HG03108 (cell line): ENCODE results near the gene NEMF.
A peak's percentile ranks its signal among the peaks of the same experiment; 100 is the strongest.
"Not testable (repeated sequence)": the region's sequence is repeated elsewhere in the genome, so short reads cannot be mapped to it uniquely, and the experiment has no call there.

Experiments used
- ATAC-seq: cut with Tn5 transposase; IDR thresholded peaks from one replicate; pipeline ENCODE4 v1.9.1; 2021; ENCODE audit warnings: moderate library complexity; ENCODE audit not compliant: unreplicated experiment

The NEMF gene

GRCh38 chr14:49816844-49817243 is 35.7 kb downstream of the NEMF start:
- no peak for ATAC-seq

GRCh38 chr14:49816118-49816517 is 36.5 kb downstream of the NEMF start:
- not testable (repeated sequence) for ATAC-seq

GRCh38 chr14:49808780-49809179 is 43.8 kb downstream of the NEMF start:
- no peak for ATAC-seq

GRCh38 chr14:49796025-49796424 is 56.6 kb downstream of the NEMF start:
- ATAC-seq: no peak

DNA sequence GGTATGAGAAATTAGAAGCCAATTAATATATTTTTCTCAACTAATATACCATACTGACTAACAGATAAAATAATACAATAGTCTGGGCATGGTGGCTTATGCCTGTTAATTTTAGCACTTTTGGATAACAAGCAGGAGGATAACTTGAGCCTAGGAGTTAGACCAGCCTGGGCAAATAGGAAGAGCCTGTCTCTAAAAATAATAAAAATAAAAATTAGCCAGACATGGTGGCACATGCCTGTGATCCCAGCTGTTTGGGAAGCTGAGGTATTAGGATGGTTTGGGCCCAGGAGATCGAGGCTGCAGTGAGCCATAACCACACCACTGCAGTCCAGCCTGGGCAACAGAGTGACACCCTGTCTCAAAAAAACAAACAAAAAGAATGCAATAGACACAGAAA is 60.0 kb downstream of the NEMF start:
- no peak for ATAC-seq

DNA sequence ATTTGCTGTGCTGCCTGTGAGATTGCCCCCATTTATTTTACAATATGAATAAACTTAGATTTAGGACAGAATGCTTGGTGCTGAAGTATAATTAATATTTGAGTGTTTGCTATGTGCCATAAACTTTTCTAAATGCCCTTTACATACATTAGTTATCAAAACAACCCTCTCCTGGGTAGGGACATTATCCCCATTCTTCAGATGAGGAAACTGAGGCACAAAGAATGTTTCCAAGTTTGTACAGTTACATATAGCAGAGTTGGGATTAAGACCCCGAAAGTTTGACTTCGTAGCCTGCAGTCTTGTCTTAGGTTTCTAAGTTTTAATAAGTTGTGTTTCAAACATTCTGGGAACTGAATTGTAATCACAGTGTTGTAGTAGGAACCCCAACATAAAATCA is 66.3 kb downstream of the NEMF start:
- ATAC-seq: no peak

- ATAC-seq: no peak
Measured at GRCh38 chr14:49783394-49784014, 69.1 kb downstream of the NEMF start.

DNA sequence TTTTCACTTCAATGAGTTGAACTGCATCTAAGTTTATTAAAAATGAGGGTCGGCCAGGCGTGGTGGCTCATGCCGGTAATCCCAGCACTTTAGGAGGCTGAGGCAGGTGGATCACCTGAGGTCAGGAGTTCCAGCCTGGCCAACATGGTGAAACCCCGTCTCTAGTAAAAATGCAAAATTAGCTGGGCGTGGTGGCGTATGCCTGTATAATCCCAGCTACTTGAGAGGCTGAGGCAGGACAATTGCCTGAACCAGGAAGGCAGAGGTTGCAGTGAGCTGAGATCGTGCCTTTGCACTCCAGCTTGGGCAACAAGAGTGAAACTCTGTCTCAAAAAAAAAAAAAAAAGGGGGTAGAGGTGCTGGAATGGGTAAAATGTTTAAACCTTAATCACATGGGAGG is 71.5 kb downstream of the NEMF start:
- not testable (repeated sequence) for ATAC-seq

DNA sequence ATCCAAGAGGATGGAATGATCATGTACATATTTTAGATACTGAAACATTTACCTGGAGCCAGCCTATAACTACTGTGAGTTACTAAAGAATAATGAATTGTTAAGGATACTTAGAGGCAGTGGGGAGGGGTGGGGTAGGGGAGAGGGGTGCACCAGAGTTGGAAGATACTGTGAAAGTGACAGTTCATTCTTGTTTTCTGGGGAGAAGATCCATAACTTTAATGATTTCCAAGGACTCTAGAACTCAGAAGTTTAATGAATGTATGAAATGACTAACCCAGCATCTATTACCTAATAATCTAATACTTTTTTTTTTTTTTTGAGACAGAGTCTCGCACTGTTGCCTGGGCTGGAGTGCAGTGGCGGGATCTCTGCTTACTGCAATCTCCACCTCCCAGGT is 74.2 kb downstream of the NEMF start:
- ATAC-seq: no peak

DNA sequence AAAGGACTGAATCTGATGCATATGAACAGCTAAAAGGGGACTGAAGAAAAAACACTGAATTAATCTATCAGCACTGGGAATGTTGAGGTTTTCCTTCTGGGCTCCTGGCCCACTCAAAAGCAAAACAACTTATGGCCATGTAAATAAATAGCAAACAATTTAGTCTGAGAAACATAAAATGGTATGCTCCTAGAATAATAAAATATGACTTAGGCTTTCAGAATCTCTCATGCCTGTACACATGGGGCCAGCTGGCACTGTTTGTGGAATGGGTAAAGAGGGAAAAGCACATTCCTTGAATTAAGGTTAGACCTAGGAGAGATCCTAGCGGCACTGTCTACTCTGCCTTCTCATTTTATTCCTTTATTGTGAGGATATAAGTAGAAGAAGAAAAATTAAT is 78.5 kb downstream of the NEMF start:
- no peak for ATAC-seq

DNA sequence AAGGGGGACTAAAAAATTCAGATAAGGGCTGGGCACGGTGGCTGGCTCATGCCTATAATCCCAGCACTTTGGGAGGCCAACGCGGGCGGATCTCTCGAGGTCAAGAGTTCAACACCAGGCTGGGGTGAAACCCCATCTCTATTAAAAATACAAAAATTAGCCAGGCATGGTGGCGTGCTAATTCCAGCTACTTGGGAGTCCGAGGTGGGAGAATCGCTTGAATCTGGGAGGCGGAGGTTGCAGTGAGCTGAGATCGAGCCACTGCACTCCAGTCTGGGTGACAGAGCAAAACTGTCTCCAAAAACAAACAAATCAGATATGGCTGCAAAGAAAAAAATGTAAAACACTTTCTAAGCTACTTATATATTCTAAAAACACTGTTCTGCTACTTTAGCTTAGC is 80.9 kb downstream of the NEMF start:
- not testable (repeated sequence) for ATAC-seq

DNA sequence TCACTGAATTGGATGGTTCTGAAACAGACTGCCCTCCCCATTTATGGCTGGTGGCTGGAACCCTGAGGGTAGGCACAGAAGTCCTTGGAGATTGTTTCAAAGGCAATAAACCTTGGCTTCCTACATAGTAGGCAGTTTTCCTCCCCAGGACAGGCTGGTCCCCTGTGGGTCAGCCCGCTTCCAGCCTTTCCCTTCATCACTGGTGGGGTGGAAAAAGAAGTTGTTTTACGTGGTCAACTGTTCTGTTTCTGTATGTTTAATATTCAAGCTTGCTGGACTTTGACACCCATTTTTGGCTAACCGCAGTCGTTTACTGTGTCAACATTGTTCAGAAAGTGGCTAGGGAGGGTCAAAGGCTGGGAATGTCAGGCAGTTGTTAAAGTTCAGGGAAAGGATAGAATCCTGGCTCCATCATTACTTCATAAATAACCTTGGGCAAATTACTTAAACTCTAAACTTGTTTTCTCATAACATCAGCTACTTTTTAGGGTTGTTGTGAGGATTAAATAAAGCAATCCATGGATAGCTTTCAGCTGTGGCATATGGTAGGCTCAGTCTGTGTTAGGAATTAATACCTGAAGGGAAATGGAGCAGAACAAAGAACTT is 82.3 kb downstream of the NEMF start:
- no peak for ATAC-seq

DNA sequence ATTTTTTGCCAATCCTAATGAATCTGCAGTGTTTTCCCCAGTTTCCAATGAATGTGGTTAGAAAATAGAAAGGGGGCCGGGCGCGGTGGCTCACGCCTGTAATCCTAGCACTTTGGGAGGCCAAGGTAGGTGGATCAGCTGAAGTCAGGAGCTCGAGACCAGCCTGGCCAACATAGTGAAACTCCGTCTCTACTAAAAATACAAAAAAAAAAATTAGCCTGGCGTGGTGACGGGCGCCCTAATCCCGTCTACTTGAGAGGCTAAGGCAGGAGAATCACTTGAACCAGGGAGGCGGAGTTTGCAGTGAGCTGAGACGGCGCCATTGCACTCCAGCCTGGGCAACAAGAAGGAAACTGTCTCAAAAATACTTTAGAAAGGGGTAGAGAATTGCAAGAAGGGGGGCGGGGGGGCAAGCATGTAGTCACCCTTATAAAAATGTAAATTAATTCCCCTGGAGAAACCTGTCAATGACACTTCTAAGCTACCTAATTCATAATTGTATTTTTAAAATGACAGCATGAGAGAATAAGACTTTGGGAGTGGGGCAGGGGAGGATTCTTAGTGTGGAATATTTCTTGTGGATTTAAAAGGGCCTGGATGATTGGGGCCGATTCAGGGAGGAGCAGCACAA is 82.9 kb downstream of the NEMF start:
- ATAC-seq: no peak

- ATAC-seq: no peak
Measured at GRCh38 chr14:49769171-49769570, 83.4 kb downstream of the NEMF start.

- ATAC-seq: peak; percentile 33
Measured at GRCh38 chr14:49768301-49769121, 84.1 kb downstream of the NEMF start.

DNA sequence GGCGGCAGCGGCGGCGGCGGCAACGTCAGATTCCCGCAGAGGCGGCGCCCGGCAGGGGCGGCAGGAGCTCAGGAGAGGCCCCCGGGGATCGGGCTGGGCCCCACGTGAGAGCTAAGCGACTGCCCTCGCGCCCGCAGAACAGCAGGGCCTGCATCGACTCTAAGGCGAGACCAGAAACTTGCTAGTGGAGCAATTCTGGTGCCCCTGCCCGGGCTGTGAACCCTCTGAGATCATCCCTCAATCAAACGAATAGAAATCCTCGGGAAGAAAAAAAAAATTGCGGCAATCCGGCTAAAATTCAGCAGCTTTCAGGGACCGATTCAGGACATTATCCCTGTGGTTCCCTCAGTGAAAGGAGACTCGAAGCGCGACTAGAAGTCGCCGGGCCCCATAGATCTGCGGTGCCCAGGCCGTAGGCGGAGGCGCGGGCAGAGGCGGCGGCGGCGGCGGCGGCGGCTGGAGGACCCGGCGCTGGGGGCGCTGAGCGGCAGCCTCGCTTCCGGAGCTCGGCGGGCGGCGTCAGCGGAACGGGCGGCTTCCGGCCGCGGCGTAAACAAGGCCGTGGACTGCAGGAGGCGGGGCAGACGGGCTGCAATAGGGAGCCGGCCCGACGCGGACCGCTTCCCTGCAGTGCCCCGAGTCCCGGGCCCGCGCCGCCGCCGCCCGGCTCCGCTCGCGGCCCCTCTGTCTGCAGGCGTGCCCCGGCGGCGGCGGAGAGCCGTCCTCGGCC is 84.9 kb downstream of the NEMF start, which contains the start of gene KLHDC2:
Gene KLHDC2 (plus strand): TSS at position 583 of the 730 bp plus-strand sequence. CDS start 316 bp downstream, outside the sequence.
- ATAC-seq: peak; percentile 94

DNA sequence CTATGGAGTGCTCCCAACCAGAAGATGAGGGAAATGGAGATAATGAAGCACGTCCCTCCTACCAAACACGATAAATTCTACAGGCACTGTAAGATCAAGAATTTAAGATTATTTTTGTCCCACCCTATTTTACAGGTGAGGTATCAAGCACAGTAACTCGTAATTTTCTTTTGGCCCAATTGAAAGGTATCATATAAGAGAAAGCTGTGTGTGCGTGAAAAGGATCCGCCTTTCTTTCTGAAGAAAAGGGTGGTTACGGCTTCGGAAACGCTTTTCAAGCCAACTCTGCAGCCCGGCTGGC is 85.4 kb downstream of the NEMF start:
- no peak for ATAC-seq

DNA sequence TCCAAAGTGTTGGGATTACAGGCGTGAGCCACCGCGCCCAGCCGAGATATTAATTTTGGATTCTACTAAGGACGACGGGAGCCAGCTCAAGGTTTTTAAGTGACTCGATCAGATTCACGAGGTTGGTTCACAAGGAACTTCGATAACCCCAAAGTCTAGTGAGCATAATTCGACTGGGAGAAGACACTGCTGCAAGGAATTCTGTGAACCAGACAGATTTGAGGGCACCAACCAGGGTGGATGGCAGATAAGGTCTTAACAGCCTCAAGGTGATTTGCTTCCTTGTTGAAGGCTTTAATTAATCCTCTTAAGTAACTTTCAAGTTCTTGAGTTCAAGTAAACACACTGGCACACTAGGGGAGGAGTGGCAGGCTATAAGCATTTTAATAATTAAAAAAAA is 85.7 kb downstream of the NEMF start:
- no peak for ATAC-seq

DNA sequence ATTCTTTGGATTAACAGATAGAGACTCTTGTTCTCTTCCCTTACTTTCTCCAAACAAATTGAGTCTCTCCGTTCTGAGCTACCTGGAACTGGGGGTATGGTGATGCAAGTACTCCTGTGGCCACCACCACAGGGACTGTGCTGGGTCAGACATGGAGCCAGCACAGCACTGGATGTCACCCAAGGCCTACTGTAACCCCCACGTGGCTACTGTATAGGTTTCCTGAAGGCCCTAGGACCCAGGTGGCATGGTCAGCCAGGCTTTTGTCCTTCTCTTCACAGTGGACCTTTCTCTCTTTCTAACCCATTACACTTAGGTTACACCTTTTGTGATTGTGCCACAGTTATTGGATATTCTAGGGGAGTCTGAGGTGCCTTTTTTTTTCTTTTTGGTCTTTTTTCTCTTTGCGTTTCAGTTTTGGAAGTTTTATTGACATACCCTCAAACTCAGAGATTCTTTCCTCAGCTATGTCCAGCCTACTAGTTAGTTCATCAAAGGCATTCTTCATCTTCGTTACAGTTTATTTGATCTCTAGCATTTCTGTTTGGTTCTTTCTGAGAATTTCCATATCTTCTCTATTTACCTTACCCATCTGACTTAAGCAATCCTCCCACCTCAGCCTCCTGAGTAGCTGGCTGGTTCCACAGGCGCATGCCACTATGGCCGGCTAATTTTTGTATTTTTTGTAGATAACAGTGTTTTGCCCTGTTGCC is 90.6 kb downstream of the NEMF start:
- no peak for ATAC-seq

DNA sequence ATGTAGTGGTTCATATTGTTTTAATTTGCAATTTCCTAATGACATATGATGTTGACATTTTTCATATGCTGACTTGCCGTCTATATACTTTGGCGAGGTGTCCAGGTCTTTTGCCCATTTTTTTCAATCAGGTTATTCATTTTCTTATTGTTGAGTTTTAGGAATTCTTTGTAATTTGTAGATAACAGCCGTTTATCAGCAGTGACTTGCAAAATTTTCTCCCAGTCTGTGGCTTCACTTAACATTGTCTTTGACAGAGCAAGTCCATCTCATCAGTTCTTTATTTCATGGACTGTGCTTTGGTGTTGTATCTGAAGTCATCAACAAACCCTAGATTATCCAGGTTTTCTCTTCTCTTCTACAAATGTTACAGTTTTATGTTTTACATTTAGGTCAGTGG is 97.2 kb downstream of the NEMF start:
- no peak for ATAC-seq
